Activated CD4-positive, alpha-beta T cell treated with anti-CD3 and anti-CD28 coated beads, Interleukin-2, amount 50 U/mL, for 24 hours (primary cell): ENCODE measurements around the gene TMPRSS9.

Source experiments
- DNase-seq, 2 donors: peaks; one replicate each; pipeline ENCODE4 v3.0.0-alpha.2; 2020; ENCODE audit warnings: low read depth in 1 of 2, low spot score in 1 of 2

Gene TMPRSS9

GRCh38 chr19:2361246-2362045 lies 1.4 kb downstream of the TMPRSS9 start:
- no peak for DNase-seq

GRCh38 chr19:2362046-2362969 lies 2.2 kb downstream of the TMPRSS9 start:
- DNase-seq: no peak

DNA sequence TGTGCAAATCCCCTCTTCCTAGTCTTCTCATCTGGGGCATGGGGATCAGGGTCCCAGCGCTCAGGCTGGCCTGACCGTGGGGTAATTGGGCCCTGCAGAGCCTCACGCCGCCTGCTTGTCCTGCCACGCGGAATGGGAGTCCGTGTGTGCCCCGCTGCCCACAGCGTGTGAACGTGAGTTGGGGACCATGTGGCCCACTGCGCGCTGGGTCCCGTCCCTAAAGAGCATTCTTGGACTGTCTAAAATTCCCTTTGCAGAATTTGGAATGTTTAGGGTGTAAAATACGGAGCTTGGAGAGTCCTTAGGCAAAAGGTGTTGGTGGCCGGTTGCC lies 2.9 kb downstream of the TMPRSS9 start:
- no peak for DNase-seq

DNA sequence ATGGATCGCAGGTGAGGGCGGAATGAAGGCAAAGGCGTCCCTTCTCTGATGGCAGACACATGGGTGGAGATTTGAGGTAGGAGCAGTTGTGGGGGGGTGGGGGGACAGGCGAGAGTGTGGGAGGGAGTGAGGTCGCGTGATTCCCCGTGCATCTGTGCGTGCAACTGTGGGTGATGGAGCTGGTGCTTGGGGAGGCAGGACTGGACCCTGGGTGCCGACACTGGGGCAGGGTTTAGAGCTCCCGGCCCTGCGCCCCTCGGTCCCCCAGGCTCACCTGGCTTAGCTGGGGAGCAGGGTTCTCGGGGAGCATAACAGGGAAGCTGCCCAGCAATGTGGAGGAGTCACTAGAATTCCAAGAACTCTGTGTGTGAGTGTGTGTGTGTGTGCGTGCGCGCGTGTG lies 3.4 kb downstream of the TMPRSS9 start:
- DNase-seq: no peak

- DNase-seq: no peak
Measured at GRCh38 chr19:2365201-2365970, 5.3 kb downstream of the TMPRSS9 start.

DNA sequence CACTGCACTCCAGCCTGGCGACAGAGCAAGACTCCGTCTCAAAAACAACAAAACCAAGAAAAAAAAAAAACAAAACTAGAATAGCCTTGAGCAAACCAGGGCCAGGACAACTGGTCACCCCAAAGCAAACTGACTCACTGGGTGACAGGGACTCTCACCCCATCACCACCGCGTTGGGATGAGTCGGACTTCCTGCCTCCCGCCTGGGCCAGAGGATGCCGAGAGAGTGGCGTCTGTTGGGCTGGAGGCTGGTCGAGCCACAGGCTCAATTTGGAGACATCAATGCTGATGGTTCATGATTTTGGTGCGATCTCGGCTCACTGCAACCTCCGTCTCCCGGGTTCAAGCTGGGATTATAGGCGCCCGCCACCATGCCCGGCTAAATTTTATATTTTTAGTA lies 11.6 kb downstream of the TMPRSS9 start:
- DNase-seq: no peak

GRCh38 chr19:2372076-2372612 lies 12.1 kb downstream of the TMPRSS9 start:
- no peak for DNase-seq

- DNase-seq: no peak
Measured at GRCh38 chr19:2374808-2375207, 14.7 kb downstream of the TMPRSS9 start.

DNA sequence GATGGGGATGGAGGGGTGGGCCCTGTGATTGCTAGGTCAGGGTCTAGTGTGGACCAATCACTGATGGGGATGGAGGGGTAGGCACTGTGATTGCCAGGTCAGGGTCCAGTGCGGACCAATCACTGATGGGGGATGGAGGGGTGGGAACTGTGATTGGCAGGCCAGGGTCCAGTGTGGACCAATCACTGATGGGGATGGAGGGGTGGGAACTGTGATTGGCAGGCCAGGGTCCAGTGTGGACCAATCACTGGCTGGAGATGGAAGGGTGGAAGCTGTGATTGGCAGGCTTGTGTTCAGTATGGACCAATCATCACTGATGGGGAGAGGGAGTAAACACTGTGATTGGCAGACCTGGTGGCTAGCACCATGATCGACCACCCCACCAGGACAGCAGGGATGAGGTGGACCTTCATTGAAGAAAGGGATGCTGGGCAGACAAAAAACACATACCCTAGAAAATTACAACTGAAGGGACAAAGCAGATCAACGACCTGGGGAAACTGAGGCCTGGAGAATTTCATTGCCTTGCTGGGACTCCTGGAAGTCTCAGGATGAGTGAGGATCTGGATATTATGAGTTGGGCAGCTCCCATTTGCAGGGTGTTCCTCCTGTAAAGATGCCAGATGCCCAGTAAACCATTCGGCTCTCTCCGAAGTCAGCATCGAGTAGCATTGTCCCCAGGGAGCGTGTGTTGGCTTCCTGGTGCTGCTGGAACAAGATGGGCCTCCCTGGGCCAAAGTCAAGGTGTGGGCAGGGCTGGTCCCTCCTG lies 15.5 kb downstream of the TMPRSS9 start:
- no peak for DNase-seq

GRCh38 chr19:2376784-2377519 lies 16.9 kb downstream of the TMPRSS9 start:
- DNase-seq: no peak

- no peak for DNase-seq
Measured at GRCh38 chr19:2380567-2380966, 20.5 kb downstream of the TMPRSS9 start.

DNA sequence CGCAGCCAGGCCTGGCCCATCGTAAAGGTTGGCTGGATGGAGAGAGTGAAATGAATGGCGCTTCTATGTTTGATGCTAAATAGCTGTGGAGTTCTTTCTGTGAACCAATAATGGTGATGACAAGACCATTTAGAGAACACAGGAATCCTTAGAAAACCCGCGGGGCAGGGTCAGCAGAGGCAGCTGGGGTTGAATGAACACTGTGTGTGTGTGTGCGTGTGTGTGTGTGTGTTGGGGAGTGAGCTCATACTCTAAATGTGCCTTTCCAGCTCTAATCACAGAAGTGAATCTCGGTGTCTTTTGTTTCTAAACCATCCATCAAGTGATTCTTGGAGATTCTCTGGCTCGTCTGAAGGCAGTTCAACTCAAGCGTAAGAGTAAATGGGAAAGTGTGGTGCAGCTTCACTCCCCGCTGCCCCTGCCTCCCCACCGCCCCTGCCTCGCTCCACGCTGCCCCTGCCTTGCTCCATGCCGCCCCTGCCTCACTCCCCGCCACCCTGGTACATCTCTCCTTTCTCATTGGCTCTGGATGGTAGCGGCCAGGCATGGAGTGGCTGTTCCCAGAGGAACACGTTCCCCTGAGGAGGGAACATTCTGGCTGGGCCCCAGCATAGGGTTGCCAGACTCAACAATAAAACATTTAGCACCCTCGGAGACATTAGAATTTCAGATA lies 21.2 kb downstream of the TMPRSS9 start:
- no peak for DNase-seq

GRCh38 chr19:2382530-2383222 lies 22.6 kb downstream of the TMPRSS9 start:
- DNase-seq: no peak

GRCh38 chr19:2385053-2385721 lies 25.1 kb downstream of the TMPRSS9 start:
- no peak for DNase-seq

DNA sequence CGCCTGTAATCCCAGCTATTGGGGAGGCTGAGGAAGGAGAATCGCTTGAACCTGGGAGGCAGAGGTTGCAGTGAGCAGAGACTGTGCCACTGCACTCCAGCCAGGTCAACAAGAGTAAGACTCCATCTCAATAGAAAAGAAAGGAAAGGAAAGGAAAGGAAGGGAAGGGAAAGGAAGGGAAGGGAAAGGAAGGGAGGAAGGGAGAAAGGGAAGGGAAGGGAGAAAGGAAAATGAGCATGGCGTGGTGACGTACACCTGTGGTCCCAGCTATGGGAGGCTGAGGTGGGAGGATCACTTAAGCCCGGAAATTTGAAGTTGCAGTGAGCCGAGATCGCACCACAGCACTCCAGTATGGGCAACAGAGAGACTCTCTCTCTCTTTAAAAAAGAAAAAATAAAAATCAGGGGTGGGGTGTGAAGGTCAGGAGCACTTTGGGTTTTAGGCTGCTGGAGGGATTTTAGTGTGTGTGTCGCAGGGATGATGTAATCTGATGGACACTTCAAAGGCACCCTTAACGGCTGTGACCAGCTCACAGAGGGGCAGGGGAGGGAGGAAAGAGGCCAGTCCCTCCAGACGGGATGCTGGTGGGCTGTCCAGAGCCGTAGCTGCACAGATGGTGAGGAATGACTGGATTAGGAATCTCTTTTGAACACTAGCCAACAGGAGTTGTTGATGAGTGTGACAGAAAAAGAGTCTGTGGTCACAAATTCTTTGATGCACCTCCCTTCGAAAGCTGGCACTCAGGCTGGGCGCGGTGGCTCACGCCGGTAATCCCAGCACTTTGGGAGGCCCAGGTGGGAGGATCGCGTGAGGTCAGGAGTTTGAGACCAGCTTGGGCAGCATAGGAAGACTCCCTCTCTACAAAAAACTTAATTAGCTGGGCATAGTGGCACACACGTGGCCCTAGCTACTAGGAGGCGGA lies 27.6 kb downstream of the TMPRSS9 start:
- no peak for DNase-seq

DNA sequence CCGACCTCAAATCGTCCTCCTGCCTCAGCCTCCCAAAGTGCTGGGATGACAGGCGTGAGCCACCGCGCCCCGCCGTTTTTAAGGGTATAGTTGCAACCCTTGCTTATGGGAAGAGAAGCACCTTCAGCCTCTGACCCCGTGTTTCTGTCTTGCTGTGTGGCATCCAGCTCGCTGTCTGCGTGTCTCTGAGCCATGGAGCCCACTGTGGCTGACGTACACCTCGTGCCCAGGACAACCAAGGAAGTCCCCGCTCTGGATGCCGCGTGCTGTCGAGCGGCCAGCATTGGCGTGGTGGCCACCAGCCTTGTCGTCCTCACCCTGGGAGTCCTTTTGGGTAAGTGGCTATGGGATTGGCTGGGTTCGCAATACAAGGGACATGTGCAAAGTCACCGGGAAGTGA lies 29.5 kb downstream of the TMPRSS9 start:
- DNase-seq: no peak

DNA sequence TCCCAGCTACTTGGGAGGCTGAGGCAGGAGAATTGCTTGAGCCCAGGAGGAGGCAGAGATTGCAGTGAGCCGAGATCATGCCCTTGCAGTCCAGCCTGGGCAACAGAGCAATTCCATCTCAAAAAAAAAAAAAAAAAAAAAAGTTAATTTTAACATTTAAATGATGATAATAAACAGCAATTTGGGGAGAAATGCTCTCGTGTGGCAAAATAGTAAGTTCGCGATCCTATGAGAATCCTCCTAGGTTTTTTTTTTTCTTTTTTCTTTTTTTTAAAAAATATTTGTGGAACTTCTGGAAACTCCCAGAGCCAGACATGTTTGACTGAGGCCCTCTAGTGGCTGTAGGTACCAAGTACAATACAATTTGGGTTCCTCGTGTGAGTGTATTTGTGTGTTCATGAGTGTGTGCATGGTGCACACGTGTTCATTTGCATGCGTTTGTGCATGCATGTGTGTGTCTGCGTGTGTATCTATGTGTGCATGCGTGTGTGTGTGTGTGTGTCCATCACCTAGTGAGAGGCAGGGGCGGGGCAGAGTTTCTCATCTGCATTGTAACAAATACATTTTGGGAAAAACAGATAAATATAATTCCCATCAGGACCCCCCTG lies 31.2 kb downstream of the TMPRSS9 start:
- DNase-seq: peak in 1 of 2 donors; percentile 49
